Psoas muscle (tissue), 8 donors: Measurements from ENCODE around the gene PRUNE2. TPM values are rescaled to one million over a fixed set of nuclear protein-coding genes. Genes with fewer than 3 reads are reported as not detected.
A peak's percentile ranks its signal among the peaks of the same experiment; 100 is the strongest.

Experiments
- ATAC-seq, 4 donors: fragments of 200-7000 bp; cut with Tn5 transposase; one replicate each; pipeline ENCODE4 v1.9.1; 2020; ENCODE audit warnings: moderate library complexity in 3 of 4, mild to moderate bottlenecking in 2 of 4
- DNase-seq, 2 donors: peaks; one replicate each; pipeline ENCODE4 v3.0.0-alpha.2; 2020
- H3K27ac ChIP-seq: fragments of 200-600 bp; one replicate; pipeline ENCODE4 v1.8.0; 2022
- H3K27me3 ChIP-seq, 3 donors: fragments of 200-600 bp in 1 of 3; one replicate each; pipeline versions ENCODE4 v1.6.1 to v1.8.0; 2013 to 2022; ENCODE audit warnings: low read length in 2 of 3, mild to moderate bottlenecking in 2 of 3, moderate library complexity in 1 of 3; ENCODE audit not compliant: insufficient read depth in 3 of 3
- H3K36me3 ChIP-seq, 2 donors: fragments of 200-600 bp in 1 of 2; one replicate each; pipeline versions ENCODE4 v1.6.1 to v1.8.0; 2013 to 2022; ENCODE audit warnings: low read depth in 1 of 2, mild to moderate bottlenecking in 1 of 2, moderate library complexity in 1 of 2; ENCODE audit not compliant: insufficient read depth in 1 of 2
- H3K4me1 ChIP-seq: fragments of 200-600 bp; one replicate; pipeline ENCODE4 v1.8.0; 2022
- H3K4me3 ChIP-seq: fragments of 200-600 bp; one replicate; pipeline ENCODE4 v1.8.0; 2022; ENCODE audit warnings: mild to moderate bottlenecking
- H3K9me3 ChIP-seq: fragments of 200-600 bp; one replicate; pipeline ENCODE4 v1.8.0; 2022
- CTCF ChIP-seq: fragments of 200-600 bp; IDR thresholded peaks from one replicate; pipeline ENCODE4 v1.8.0; 2022; ENCODE audit warnings: antibody characterized with exemption
- WGBS, 3 donors: extraction: QIAGEN DNeasy Blood & Tissue Kit; methylation state at CpG; one replicate each; pipeline versions ENCODE4 v1.1.6 to v1.1.7; 2013; 5-methylcytosine and 5-hydroxymethylcytosine counted together
- intact Hi-C, 2 donors: fragments of 100-400 bp; cut with DNase I; formaldehyde crosslinking; loops; one replicate each; pipeline versions ENCODE4 v1.11.0 to v1.14.2; 2022
- polyA plus RNA-seq, 3 donors: library from polyadenylated mRNA; stranded (reverse); fragments of 200-250 nt; gene quantifications; one replicate each; pipeline ENCODE4 v1.2.3, GENCODE V29; 2013
- total RNA-seq, 4 donors: library from RNA; stranded (reverse); fragmentation: NEBNext Ultra II Directional in 2 of 4; extraction: Animal tissue kit (Norgen Biotek cat#: 25700) in 2 of 4; gene quantifications; one replicate each; pipeline versions ENCODE4 v1.2.1 to v1.2.4, GENCODE V29; 2021 to 2023
- donor health status: healthy with polysubstance abuse.
- donor health status: DM: no; HTN: no; CAD: no; lungs with moderate emphysema.
- donor health status: Bipolar disorder and iron deficiency.
- donor health status: healthy.
- donor health status: DM: yes; HTN: yes; CAD: no.
- donor health status: DM: no; HTN: no; CAD: no.
- donor health status: DM: no; HTN: no; CAD: no.
- donor health status: DM: yes; HTN: yes; CAD: no.

Gene PRUNE2
- total and polyA plus RNA-seq, 7 donors, result 1.2 to 79.9 (median 3.6) TPM

- ATAC-seq, result peak in 3 of 4 donors; percentile 32 to 50 (median 35)
- Histone ChIP-seq H3K36me3 (no peaks in the 10 kb centered on the region), H3K4me1 (no peaks in the 10 kb centered on the region), H3K9me3 (no peaks in the 10 kb centered on the region), H3K4me3 (no peak overlapping the region), H3K27me3 (peaks cover 0 to 5% (median 0%) of the 10 kb centered on the region in 3 donors), H3K27ac (no peak overlapping the region)
- 89 to 96% (median 96%) methylated on average over 1 of the region's 1 CpG for WGBS, 3 donors
- intact Hi-C loops, result loop anchor here in 1 of 2 donors (10.0 kb wide), 1 partner anchor 177 kb away; no protein-coding TSS in a partner anchor
- no peak for DNase-seq
- no peak for TF ChIP-seq CTCF
Observed at GRCh38 chr9:76817489-76817888, 88.4 kb downstream of the PRUNE2 start.

GRCh38 chr9:76812591-76812990, 93.3 kb downstream of the PRUNE2 start:
- Histone ChIP-seq H3K27ac (no peak overlapping the region), H3K4me1 (no peaks in the 10 kb centered on the region), H3K27me3 (peaks cover 0 to 5% (median 0%) of the 10 kb centered on the region in 3 donors), H3K4me3 (no peak overlapping the region), H3K36me3 (no peaks in the 10 kb centered on the region), H3K9me3 (no peaks in the 10 kb centered on the region)
- ATAC-seq (no peak), DNase-seq (no peak)
- TF ChIP-seq CTCF, result no peak
- WGBS, 3 donors, result 31 to 46% (median 38%) methylated on average over 6 of the region's 6 CpGs
- intact Hi-C loops, result loop anchor here (5.0 to 10.0 kb wide), 3 partner anchors 175 to 335 kb away; no protein-coding TSS in a partner anchor

GRCh38 chr9:76810377-76810957, 95.4 kb downstream of the PRUNE2 start:
- DNase-seq, result no peak
- intact Hi-C loops, result loop anchor here (2.0 to 10.0 kb wide), 4 partner anchors 177 to 340 kb away; no protein-coding TSS in a partner anchor

GRCh38 chr9:76808636-76809035, 97.3 kb downstream of the PRUNE2 start:
- whole genome bisulfite sequencing, 3 donors, result 32 to 43% (median 38%) methylated on average over 5 of the region's 5 CpGs
- H3K27me3 ChIP-seq, result no peaks in the 10 kb centered on the region
- H3K9me3 ChIP-seq, result no peaks in the 10 kb centered on the region
- DNase-seq (no peak), ATAC-seq (no peak)
- H3K4me3 ChIP-seq, result no peak overlapping the region
- no peaks in the 10 kb centered on the region for H3K36me3 ChIP-seq
- no peak overlapping the region for H3K27ac ChIP-seq
- no peak for TF ChIP-seq CTCF
- no peaks in the 10 kb centered on the region for H3K4me1 ChIP-seq
- intact Hi-C loops, result loop anchor here in 1 of 2 donors (10.0 kb wide), 1 partner anchor 206 kb away; the partner anchor contains the start of gene FOXB2

More at GRCh38 chr9:76810377-76810957, 95.4 kb downstream of the PRUNE2 start:
- TF ChIP-seq CTCF, result peak; percentile 76
- Histone ChIP-seq H3K27me3 (peaks cover 0 to 5% (median 0%) of the 10 kb centered on the region in 3 donors), H3K4me3 (no peak overlapping the region), H3K27ac (no peak overlapping the region), H3K4me1 (no peaks in the 10 kb centered on the region), H3K36me3 (no peaks in the 10 kb centered on the region), H3K9me3 (no peaks in the 10 kb centered on the region)
- ATAC-seq, result peak; percentile 64 to 79 (median 72)
- 35 to 41% (median 39%) methylated on average over 2 of the region's 2 CpGs for WGBS, 3 donors
